Esophagus squamous epithelium (tissue), 4 donors: ENCODE measurements around the gene ST3GAL4.

ENCODE experiments used
- CTCF ChIP-seq, 6 experiments: fragments of 450-650 bp in 4 of 6; fragments of 200-600 bp in 2 of 6; sonication (generic) in 2 of 6; IDR thresholded peaks; one replicate each; pipeline ENCODE4 v1.5.1; 2016 to 2019; ENCODE audit warnings: antibody characterized with exemption in 6 of 6, mild to moderate bottlenecking in 4 of 6, moderate library complexity in 4 of 6
- POLR2A ChIP-seq, 4 donors: fragments of 450-650 bp; IDR thresholded peaks; one replicate each; pipeline ENCODE4 v1.6.1; 2017; ENCODE audit warnings: antibody characterized with exemption in 4 of 4, mild to moderate bottlenecking in 4 of 4, moderate library complexity in 3 of 4

GRCh38 chr11:126390272-126390867, 34.9 kb downstream of the ST3GAL4 start:
- TF ChIP-seq POLR2A (IDR thresholded peaks at IDR 0.05), result no peak
- TF ChIP-seq CTCF (IDR thresholded peaks at IDR 0.05), result no peak
